ENCODE results near the gene PHOX2A.
"Not testable (repeated sequence)": the region's sequence is repeated elsewhere in the genome, so short reads cannot be mapped to it uniquely, and the experiment has no call there.

Gene PHOX2A

GRCh38 chr11:72274435-72274834, 30.5 kb upstream of the PHOX2A start:
- no peak for TF ChIP-seq CTCF (IDR thresholded peaks at IDR 0.05; ENCODE audit: poor library complexity, severe bottlenecking)
- Histone ChIP-seq H3K36me3 (ENCODE audit: low read depth) (no peaks in the 10 kb centered on the region), H3K4me1 (ENCODE audit: insufficient read depth, poor library complexity, severe bottlenecking) (no peaks in the 10 kb centered on the region), H3K9me3 (ENCODE audit: severe bottlenecking) (no peaks in the 10 kb centered on the region), H3K4me3 (ENCODE audit: severe bottlenecking) (no peak overlapping the region), H3K27me3 (ENCODE audit: insufficient read depth, poor library complexity, severe bottlenecking) (no peaks in the 10 kb centered on the region), H3K27ac (ENCODE audit: poor library complexity, severe bottlenecking) (no peak overlapping the region)
- DNase-seq (ENCODE audit: low spot score) (no peak), ATAC-seq (ENCODE audit: low read depth) (no peak)

GRCh38 chr11:72271980-72272379, 28.0 kb upstream of the PHOX2A start:
- no peaks in the 10 kb centered on the region for H3K4me1 ChIP-seq (ENCODE audit: insufficient read depth, poor library complexity, severe bottlenecking)
- H3K4me3 ChIP-seq (ENCODE audit: severe bottlenecking), result no peak overlapping the region
- H3K27ac ChIP-seq (ENCODE audit: poor library complexity, severe bottlenecking), result no peak overlapping the region
- no peaks in the 10 kb centered on the region for H3K9me3 ChIP-seq (ENCODE audit: severe bottlenecking)
- ATAC-seq (ENCODE audit: low read depth) (no peak), DNase-seq (ENCODE audit: low spot score) (no peak)
- no peaks in the 10 kb centered on the region for H3K36me3 ChIP-seq (ENCODE audit: low read depth)
- no peaks in the 10 kb centered on the region for H3K27me3 ChIP-seq (ENCODE audit: insufficient read depth, poor library complexity, severe bottlenecking)
- TF ChIP-seq CTCF (IDR thresholded peaks at IDR 0.05; ENCODE audit: poor library complexity, severe bottlenecking), result no peak

GRCh38 chr11:72267956-72268617, 24.1 kb upstream of the PHOX2A start:
- H3K36me3 ChIP-seq (ENCODE audit: low read depth), result no peaks in the 10 kb centered on the region
- no peaks in the 10 kb centered on the region for H3K4me1 ChIP-seq (ENCODE audit: insufficient read depth, poor library complexity, severe bottlenecking)
- H3K4me3 ChIP-seq (ENCODE audit: severe bottlenecking), result no peak overlapping the region
- no peaks in the 10 kb centered on the region for H3K9me3 ChIP-seq (ENCODE audit: severe bottlenecking)
- H3K27ac ChIP-seq (ENCODE audit: poor library complexity, severe bottlenecking), result no peak overlapping the region
- ATAC-seq (ENCODE audit: low read depth), result no peak
- TF ChIP-seq CTCF (IDR thresholded peaks at IDR 0.05; ENCODE audit: poor library complexity, severe bottlenecking), result no peak
- no peak for DNase-seq (ENCODE audit: low spot score)
- H3K27me3 ChIP-seq (ENCODE audit: insufficient read depth, poor library complexity, severe bottlenecking), result no peaks in the 10 kb centered on the region

- ATAC-seq (ENCODE audit: low read depth); H3K36me3 ChIP-seq (ENCODE audit: low read depth); H3K4me1 ChIP-seq (ENCODE audit: insufficient read depth, poor library complexity, severe bottlenecking); H3K4me3 ChIP-seq (ENCODE audit: severe bottlenecking); H3K9me3 ChIP-seq (ENCODE audit: severe bottlenecking); H3K27me3 ChIP-seq (ENCODE audit: insufficient read depth, poor library complexity, severe bottlenecking); H3K27ac ChIP-seq (ENCODE audit: poor library complexity, severe bottlenecking); DNase-seq (ENCODE audit: low spot score): not testable (repeated sequence)
These were observed 23.0 kb upstream of the PHOX2A start for GRCh38 chr11:72266960-72267359.

- Histone ChIP-seq H3K4me1 (ENCODE audit: insufficient read depth, poor library complexity, severe bottlenecking) (no peaks in the 10 kb centered on the region), H3K4me3 (ENCODE audit: severe bottlenecking) (no peak overlapping the region), H3K36me3 (ENCODE audit: low read depth) (no peaks in the 10 kb centered on the region), H3K27me3 (ENCODE audit: insufficient read depth, poor library complexity, severe bottlenecking) (no peaks in the 10 kb centered on the region), H3K27ac (ENCODE audit: poor library complexity, severe bottlenecking) (no peak overlapping the region), H3K9me3 (ENCODE audit: severe bottlenecking) (no peaks in the 10 kb centered on the region)
- DNase-seq (ENCODE audit: low spot score) (no peak), ATAC-seq (ENCODE audit: low read depth) (no peak)
- no peak for TF ChIP-seq CTCF (IDR thresholded peaks at IDR 0.05; ENCODE audit: poor library complexity, severe bottlenecking)
These were observed 22.0 kb upstream of the PHOX2A start for GRCh38 chr11:72265951-72266350.

Data from RWPE2 (cell line).